Measurements from ENCODE around the gene TRIM67.

TRIM67 gene

DNA sequence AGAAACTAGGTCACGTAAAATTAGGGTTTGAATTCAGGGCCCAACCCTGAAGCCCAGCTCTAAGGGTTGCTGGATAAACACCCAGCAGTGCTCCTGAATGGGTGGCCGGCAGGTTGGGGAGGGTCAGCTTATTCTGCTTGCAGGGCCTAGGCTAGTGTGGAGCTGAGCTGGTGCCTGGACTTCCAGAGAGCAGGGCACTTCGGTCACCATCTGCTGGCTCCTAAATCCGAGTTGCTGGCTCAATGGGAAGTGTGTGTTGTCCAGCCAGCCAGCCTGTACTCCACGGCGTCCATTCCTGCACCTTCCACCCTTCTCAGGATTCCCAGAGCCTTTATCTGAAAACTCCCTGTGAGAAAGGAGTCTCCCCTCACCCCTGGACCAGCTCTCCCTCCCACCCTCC is 23.0 kb downstream of the TRIM67 start:
- no peak for TF ChIP-seq PATZ1 (CRISPR knock-in tag; IDR thresholded peaks at IDR 0.05; ENCODE audit: borderline replicate concordance)
- TF ChIP-seq ZNF70 (CRISPR knock-in tag; IDR thresholded peaks at IDR 0.05) = no peak
- TF ChIP-seq ESRRG (CRISPR knock-in tag; IDR thresholded peaks at IDR 0.05) = no peak
- no peak for TF ChIP-seq ZNF8 (CRISPR knock-in tag; IDR thresholded peaks at IDR 0.05)
- TF ChIP-seq ZNF565 (CRISPR knock-in tag; conservative IDR thresholded peaks at IDR 0.05; ENCODE audit: low read depth) = no peak
- TF ChIP-seq, protein P1, sequence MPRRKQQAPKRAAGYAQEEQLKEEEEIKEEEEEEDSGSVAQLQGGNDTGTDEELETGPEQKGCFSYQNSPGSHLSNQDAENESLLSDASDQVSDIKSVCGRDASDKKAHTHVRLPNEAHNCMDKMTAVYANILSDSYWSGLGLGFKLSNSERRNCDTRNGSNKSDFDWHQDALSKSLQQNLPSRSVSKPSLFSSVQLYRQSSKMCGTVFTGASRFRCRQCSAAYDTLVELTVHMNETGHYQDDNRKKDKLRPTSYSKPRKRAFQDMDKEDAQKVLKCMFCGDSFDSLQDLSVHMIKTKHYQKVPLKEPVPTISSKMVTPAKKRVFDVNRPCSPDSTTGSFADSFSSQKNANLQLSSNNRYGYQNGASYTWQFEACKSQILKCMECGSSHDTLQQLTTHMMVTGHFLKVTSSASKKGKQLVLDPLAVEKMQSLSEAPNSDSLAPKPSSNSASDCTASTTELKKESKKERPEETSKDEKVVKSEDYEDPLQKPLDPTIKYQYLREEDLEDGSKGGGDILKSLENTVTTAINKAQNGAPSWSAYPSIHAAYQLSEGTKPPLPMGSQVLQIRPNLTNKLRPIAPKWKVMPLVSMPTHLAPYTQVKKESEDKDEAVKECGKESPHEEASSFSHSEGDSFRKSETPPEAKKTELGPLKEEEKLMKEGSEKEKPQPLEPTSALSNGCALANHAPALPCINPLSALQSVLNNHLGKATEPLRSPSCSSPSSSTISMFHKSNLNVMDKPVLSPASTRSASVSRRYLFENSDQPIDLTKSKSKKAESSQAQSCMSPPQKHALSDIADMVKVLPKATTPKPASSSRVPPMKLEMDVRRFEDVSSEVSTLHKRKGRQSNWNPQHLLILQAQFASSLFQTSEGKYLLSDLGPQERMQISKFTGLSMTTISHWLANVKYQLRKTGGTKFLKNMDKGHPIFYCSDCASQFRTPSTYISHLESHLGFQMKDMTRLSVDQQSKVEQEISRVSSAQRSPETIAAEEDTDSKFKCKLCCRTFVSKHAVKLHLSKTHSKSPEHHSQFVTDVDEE (CRISPR knock-in tag; IDR thresholded peaks at IDR 0.05) = no peak
- no peak for TF ChIP-seq ZC3H10 (CRISPR knock-in tag; IDR thresholded peaks at IDR 0.05)
- no peak for TF ChIP-seq TOX (CRISPR knock-in tag; IDR thresholded peaks at IDR 0.05; ENCODE audit: borderline replicate concordance)
- no peak for TF ChIP-seq SNAI2 (CRISPR knock-in tag; IDR thresholded peaks at IDR 0.05)
- ATAC-seq = no peak

GRCh38 chr1:231185391-231185790 is 23.5 kb downstream of the TRIM67 start:
- TF ChIP-seq CSRNP3 (CRISPR knock-in tag; IDR thresholded peaks at IDR 0.05) (no peak), PATZ1 (CRISPR knock-in tag; IDR thresholded peaks at IDR 0.05; ENCODE audit: borderline replicate concordance) (no peak), ISL1 (CRISPR knock-in tag; IDR thresholded peaks at IDR 0.05) (no peak), BACH2 (CRISPR knock-in tag; IDR thresholded peaks at IDR 0.05; ENCODE audit: borderline replicate concordance) (no peak), SNAI2 (CRISPR knock-in tag; IDR thresholded peaks at IDR 0.05) (no peak)
- no peak for ATAC-seq

- TF ChIP-seq TOX (CRISPR knock-in tag; IDR thresholded peaks at IDR 0.05; ENCODE audit: borderline replicate concordance) = no peak
- TF ChIP-seq ZC3H10 (CRISPR knock-in tag; IDR thresholded peaks at IDR 0.05) = no peak
- TF ChIP-seq BACH2 (CRISPR knock-in tag; IDR thresholded peaks at IDR 0.05; ENCODE audit: borderline replicate concordance) = no peak
- TF ChIP-seq CSRNP3 (CRISPR knock-in tag; IDR thresholded peaks at IDR 0.05) = no peak
- no peak for TF ChIP-seq ZNF565 (CRISPR knock-in tag; conservative IDR thresholded peaks at IDR 0.05; ENCODE audit: low read depth)
- TF ChIP-seq CSDC2 (CRISPR knock-in tag; IDR thresholded peaks at IDR 0.05) = no peak
- no peak for TF ChIP-seq ZNF70 (CRISPR knock-in tag; IDR thresholded peaks at IDR 0.05)
- ATAC-seq = no peak
Observed at GRCh38 chr1:231186356-231187115, 24.7 kb downstream of the TRIM67 start.

DNA sequence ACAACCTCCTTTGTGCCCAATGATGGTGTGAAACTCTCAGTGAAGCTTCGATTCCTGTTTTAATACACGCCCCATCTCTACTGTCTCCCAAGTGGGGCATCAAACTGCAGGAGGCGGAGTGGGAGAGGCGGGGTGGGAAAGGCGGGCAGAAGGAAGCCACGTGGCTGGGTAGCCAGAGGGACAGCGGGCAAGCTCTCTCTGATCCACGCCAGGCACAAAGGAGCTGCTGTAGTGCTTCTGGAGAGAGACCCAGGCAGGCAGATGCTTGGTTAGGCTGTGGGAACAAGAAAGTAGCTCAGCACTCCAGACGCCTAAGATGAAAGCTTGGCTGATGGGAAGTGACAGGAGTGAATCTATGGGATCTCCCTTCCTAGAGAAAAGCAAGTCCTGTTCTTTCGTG is 25.7 kb downstream of the TRIM67 start:
- no peak for ATAC-seq
- TF ChIP-seq PATZ1 (CRISPR knock-in tag; IDR thresholded peaks at IDR 0.05; ENCODE audit: borderline replicate concordance) = no peak
- no peak for TF ChIP-seq ZNF565 (CRISPR knock-in tag; conservative IDR thresholded peaks at IDR 0.05; ENCODE audit: low read depth)
- TF ChIP-seq ARNTL (CRISPR knock-in tag; IDR thresholded peaks at IDR 0.05; ENCODE audit: borderline replicate concordance, low read depth) = no peak
- no peak for TF ChIP-seq TOX (CRISPR knock-in tag; IDR thresholded peaks at IDR 0.05; ENCODE audit: borderline replicate concordance)
- TF ChIP-seq PPARA (CRISPR knock-in tag; IDR thresholded peaks at IDR 0.05; ENCODE audit: borderline replicate concordance) = no peak
- TF ChIP-seq ZFP3 (CRISPR knock-in tag; IDR thresholded peaks at IDR 0.05) = no peak
- no peak for TF ChIP-seq RARB (CRISPR knock-in tag; IDR thresholded peaks at IDR 0.05)
- no peak for TF ChIP-seq CREB5 (CRISPR knock-in tag; IDR thresholded peaks at IDR 0.05; ENCODE audit: low read depth)
- TF ChIP-seq, protein P2, sequence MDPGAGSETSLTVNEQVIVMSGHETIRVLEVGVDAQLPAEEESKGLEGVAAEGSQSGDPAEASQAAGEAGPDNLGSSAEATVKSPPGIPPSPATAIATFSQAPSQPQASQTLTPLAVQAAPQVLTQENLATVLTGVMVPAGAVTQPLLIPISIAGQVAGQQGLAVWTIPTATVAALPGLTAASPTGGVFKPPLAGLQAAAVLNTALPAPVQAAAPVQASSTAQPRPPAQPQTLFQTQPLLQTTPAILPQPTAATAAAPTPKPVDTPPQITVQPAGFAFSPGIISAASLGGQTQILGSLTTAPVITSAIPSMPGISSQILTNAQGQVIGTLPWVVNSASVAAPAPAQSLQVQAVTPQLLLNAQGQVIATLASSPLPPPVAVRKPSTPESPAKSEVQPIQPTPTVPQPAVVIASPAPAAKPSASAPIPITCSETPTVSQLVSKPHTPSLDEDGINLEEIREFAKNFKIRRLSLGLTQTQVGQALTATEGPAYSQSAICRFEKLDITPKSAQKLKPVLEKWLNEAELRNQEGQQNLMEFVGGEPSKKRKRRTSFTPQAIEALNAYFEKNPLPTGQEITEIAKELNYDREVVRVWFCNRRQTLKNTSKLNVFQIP (CRISPR knock-in tag; IDR thresholded peaks at IDR 0.05; ENCODE audit: borderline replicate concordance, low read depth) = no peak

Data from SK-N-SH treated with all-trans-retinoic acid at 6 μM for 48 hours (cell line).